K562 (cell line): ENCODE results near the gene ANGEL2. TPM values are rescaled to one million over a fixed set of nuclear protein-coding genes. Genes with fewer than 3 reads are reported as not detected.

Experiments used
- ATAC-seq: fragments of 200-7000 bp; cut with Tn5 transposase; 3 replicates; pipeline ENCODE4 v1.9.1; 2020; ENCODE audit warnings: moderate library complexity
- BruUV-seq: library from RNA; stranded (reverse); fragments of 400-500 nt; replicated peaks from 2 replicates; lab custom pipeline; 2021; lab: Mats Ljungman, UMichigan
- CTCF ChIA-PET: fragments of 300-600 bp; formaldehyde crosslinking; extraction: SDS; loops from one replicate; lab custom pipeline; 2021; ENCODE audit warnings: low intra/inter-chr PET ratio; lab: Yijun Ruan, JAX
- POLR2A ChIA-PET: fragments of 300-600, 350-650 bp; sonication (Branson Sonifier 250); formaldehyde crosslinking; extraction: SDS; loops from one replicate; lab custom pipeline; 2021; ENCODE audit warnings: antibody characterized with exemption, inconsistent platforms; lab: Yijun Ruan, JAX
- DNase-seq, 4 experiments: peaks; one replicate each; pipeline versions ENCODE4 v3.0.0 to v3.0.0-alpha.2; 2011 to 2018; ENCODE audit warnings: low spot score in 3 of 4, mixed read lengths in 3 of 4; ENCODE audit errors: extremely low read depth in 1 of 4
- FAIRE-seq: peaks from 2 replicates; lab custom pipeline; 2011; peaks lifted over from hg19 to GRCh38; lab: Jason Lieb, UNC
- H2AFZ ChIP-seq: 2 replicates; pipeline ENCODE4 v1.6.0; 2011; ENCODE audit warnings: low read depth, low read length, control low read depth, inconsistent platforms
- H3K27ac ChIP-seq: fragments of 200-600 bp; 3 replicates; pipeline ENCODE4 v1.8.0; 2011; ENCODE audit warnings: low read depth, mild to moderate bottlenecking, control low read depth, inconsistent platforms, low read length, moderate library complexity, mixed read lengths; ENCODE audit errors: extremely low read depth
- H3K27me3 ChIP-seq, 2 experiments: fragments of 300-600 bp in 1 of 2; 2 replicates in 1 of 2; 3 replicates in 1 of 2; pipeline versions ENCODE4 v1.6.0 to v1.8.0; 2011; ENCODE audit warnings: inconsistent platforms in 2 of 2, low read length in 2 of 2, mild to moderate bottlenecking in 1 of 2, mixed read lengths in 1 of 2, moderate library complexity in 1 of 2; ENCODE audit not compliant: control insufficient read depth in 2 of 2, insufficient read depth in 2 of 2
- H3K36me3 ChIP-seq: fragments of 300-600 bp; 3 replicates; pipeline ENCODE4 v1.8.0; 2011; ENCODE audit warnings: mild to moderate bottlenecking, low read length, inconsistent platforms; ENCODE audit not compliant: control insufficient read depth, insufficient read depth
- H3K4me1 ChIP-seq, 2 experiments: fragments of 200-600 bp in 1 of 2; replicated peaks in 1 of 2; 2 replicates in 1 of 2; 3 replicates in 1 of 2; pipeline versions ENCODE4 v1.5.1 to v1.8.0; 2011; ENCODE audit warnings: inconsistent platforms in 2 of 2, low read length in 2 of 2, mild to moderate bottlenecking in 1 of 2, mixed read lengths in 1 of 2, moderate library complexity in 1 of 2; ENCODE audit not compliant: control insufficient read depth in 2 of 2, insufficient read depth in 2 of 2
- H3K4me2 ChIP-seq: 2 replicates; pipeline ENCODE4 v1.6.1; 2011; ENCODE audit warnings: low read length, control low read depth, inconsistent platforms, mixed read lengths; ENCODE audit not compliant: insufficient read depth
- H3K4me3 ChIP-seq: fragments of 200-600 bp; sonication (generic), shearing (Covaris generic); 2 replicates; pipeline ENCODE4 v1.5.1; 2016; ENCODE audit warnings: control low read depth, inconsistent platforms
- H3K79me2 ChIP-seq: fragments of 200-600 bp; 3 replicates; pipeline ENCODE4 v1.8.0; 2011; ENCODE audit warnings: low read length, inconsistent platforms; ENCODE audit not compliant: control insufficient read depth, insufficient read depth
- H3K9ac ChIP-seq, 2 experiments: 2 replicates each; pipeline versions ENCODE4 v1.6.0 to v1.6.1; 2011; ENCODE audit warnings: low read depth in 2 of 2, low read length in 2 of 2, control low read depth in 1 of 2, inconsistent platforms in 1 of 2, mild to moderate bottlenecking in 1 of 2, mixed read lengths in 1 of 2; ENCODE audit not compliant: insufficient read depth in 1 of 2
- H3K9me1 ChIP-seq: one replicate; pipeline ENCODE4 v1.6.0; 2011; ENCODE audit warnings: inconsistent platforms, mild to moderate bottlenecking, low read length, moderate library complexity; ENCODE audit not compliant: control insufficient read depth, insufficient read depth
- H3K9me3 ChIP-seq: replicated peaks from 2 replicates; pipeline ENCODE4 v1.5.1; 2011; ENCODE audit warnings: low read depth, low read length, inconsistent platforms; ENCODE audit not compliant: control insufficient read depth, insufficient read depth
- H4K20me1 ChIP-seq: replicated peaks from 2 replicates; pipeline ENCODE4 v1.6.1; 2011; ENCODE audit warnings: low read length, inconsistent platforms, mixed read lengths; ENCODE audit not compliant: control insufficient read depth, insufficient read depth
- CBX1 ChIP-seq: sonication (generic); IDR thresholded peaks from 2 replicates; pipeline ENCODE4 v1.6.1; 2016; ENCODE audit warnings: antibody characterized with exemption, low read depth, mild to moderate bottlenecking
- KLF6 ChIP-seq: fragments of 250-450 bp; sonication (Bioruptor Pico); IDR thresholded peaks from 2 replicates; pipeline ENCODE4 v1.4.0; 2020; ENCODE audit warnings: mild to moderate bottlenecking, moderate library complexity, borderline replicate concordance
- LARP7 ChIP-seq: fragments of 450-650 bp; IDR thresholded peaks from 2 replicates; pipeline ENCODE4 v1.6.1; 2016
- MCM5 ChIP-seq: fragments of 450-650 bp; IDR thresholded peaks from 2 replicates; pipeline ENCODE4 v1.6.1; 2016; ENCODE audit warnings: low read depth
- NFIC ChIP-seq: fragments of 450-650 bp; IDR thresholded peaks from 2 replicates; pipeline ENCODE4 v1.6.1; 2017; ENCODE audit warnings: mild to moderate bottlenecking, inconsistent platforms
- NR2C1 ChIP-seq, 2 experiments: fragments of 450-650 bp; IDR thresholded peaks; 2 replicates each; pipeline ENCODE4 v1.6.1; 2017; ENCODE audit warnings: mild to moderate bottlenecking in 2 of 2, antibody characterized with exemption in 1 of 2, inconsistent platforms in 1 of 2, missing compliant biosample characterization in 1 of 2, missing genetic modification characterization in 1 of 2
- PPARD ChIP-seq: fragments of 250-450 bp; sonication (Bioruptor Pico); IDR thresholded peaks from 2 replicates; pipeline ENCODE4 v1.8.0; 2022; ENCODE audit warnings: inconsistent platforms, mild to moderate bottlenecking, moderate library complexity
- RB1 ChIP-seq: fragments of 450-650 bp; IDR thresholded peaks from 2 replicates; pipeline ENCODE4 v1.6.1; 2017; ENCODE audit warnings: low read depth, mild to moderate bottlenecking
- SRSF7 ChIP-seq: fragments of 200-400 bp; formaldehyde crosslinking; optimal IDR thresholded peaks from 2 replicates; pipeline ENCODE3; 2017; ENCODE audit warnings: mild to moderate bottlenecking, low read depth, low read length
- XRCC4 ChIP-seq: IDR thresholded peaks from one replicate; pipeline ENCODE4 v1.6.1; 2011; ENCODE audit not compliant: insufficient read depth, insufficient read length; ENCODE audit errors: extremely low read depth
- ZNF41 ChIP-seq: fragments of 250-450 bp; sonication (Bioruptor Pico); conservative IDR thresholded peaks from 2 replicates; pipeline ENCODE4 v1.4.0; 2020; ENCODE audit warnings: mild to moderate bottlenecking
- ZNF507 ChIP-seq: conservative IDR thresholded peaks from 2 replicates; pipeline ENCODE4 v1.6.1; 2017; ENCODE audit warnings: missing genetic modification characterization, missing compliant biosample characterization
- ZNF766 ChIP-seq: fragments of 200-800 bp; sonication (Bioruptor generic); conservative IDR thresholded peaks from 2 replicates; pipeline ENCODE4 v1.6.1; 2016; ENCODE audit warnings: missing genetic modification characterization, missing compliant biosample characterization
- WGBS: fragments of 100-300 bp; shearing (Covaris generic); methylation state at CpG from one replicate; pipeline ENCODE4 v1.1.6; 2016; ENCODE audit warnings: low coverage, mixed read lengths; ENCODE audit not compliant: insufficient coverage; ENCODE audit errors: missing lambda C conversion rate; 5-methylcytosine and 5-hydroxymethylcytosine counted together
- in situ Hi-C: fragments of 300-500 bp; cut with MboI; formaldehyde crosslinking; loops from 4 replicates; pipeline ENCODE4 v1.15.0; 2018; ENCODE audit warnings: inconsistent platforms, mixed read lengths
- intact Hi-C: fragments of 100-400 bp; cut with micrococcal nuclease; formaldehyde crosslinking; loops from 2 replicates; pipeline ENCODE4 v1.14.2; 2022
- polyA plus RNA-seq, 8 experiments: library from polyadenylated mRNA; depleted of rRNA in 4 of 8; stranded (reverse) in 5 of 8; unstranded in 3 of 8; fragments of >200 nt; fragmentation: Nextera tagmentation in 2 of 8; fragmentation: Illumina TruSeq in 1 of 8; extraction: Ambion mirVana in 2 of 8; extraction: Trizol in 1 of 8; gene quantifications; 2 replicates each; pipeline versions ENCODE4 v1.2.1 to v1.2.3, GENCODE V29; 2011 to 2014; ENCODE audit warnings: inconsistent platforms in 1 of 8, missing spikeins in 1 of 8
- total RNA-seq, 7 experiments: library from RNA; depleted of rRNA in 6 of 7; stranded (reverse); fragments of >200 nt in 6 of 7; fragmentation: Illumina TruSeq in 2 of 7; extraction: Trizol in 2 of 7; gene quantifications; 2 replicates each; pipeline versions ENCODE4 v1.2.1 to v1.2.3, GENCODE V29; 2011 to 2021; ENCODE audit warnings: low replicate concordance in 1 of 7
- TF ChIP-seq, protein P1 (sequence below), 2 experiments: IDR thresholded peaks in 1 of 2; conservative IDR thresholded peaks in 1 of 2; 2 replicates each; pipeline ENCODE4 v1.6.1; 2016; ENCODE audit warnings: low read depth in 2 of 2, mild to moderate bottlenecking in 1 of 2, missing compliant biosample characterization in 1 of 2, missing genetic modification characterization in 1 of 2, moderate library complexity in 1 of 2
- TF ChIP-seq, protein P2 (sequence below), 2 experiments: fragments of 200-800 bp in 1 of 2; sonication (Bioruptor generic) in 1 of 2; sonication (generic) in 1 of 2; formaldehyde crosslinking in 1 of 2; IDR thresholded peaks in 1 of 2; conservative IDR thresholded peaks in 1 of 2; 2 replicates each; pipeline versions ENCODE4 v1.5.0 to v1.6.1; 2016 to 2020; ENCODE audit warnings: missing compliant biosample characterization in 1 of 2, missing genetic modification characterization in 1 of 2, missing genetic modification reagents in 1 of 2

The ANGEL2 gene
- total and polyA plus RNA-seq, 9 of the 15 experiments (the other 6 are each of a cell fraction or from before 2014, with no cell fraction given): 6.8 to 34.6 (median 26.2) TPM

DNA sequence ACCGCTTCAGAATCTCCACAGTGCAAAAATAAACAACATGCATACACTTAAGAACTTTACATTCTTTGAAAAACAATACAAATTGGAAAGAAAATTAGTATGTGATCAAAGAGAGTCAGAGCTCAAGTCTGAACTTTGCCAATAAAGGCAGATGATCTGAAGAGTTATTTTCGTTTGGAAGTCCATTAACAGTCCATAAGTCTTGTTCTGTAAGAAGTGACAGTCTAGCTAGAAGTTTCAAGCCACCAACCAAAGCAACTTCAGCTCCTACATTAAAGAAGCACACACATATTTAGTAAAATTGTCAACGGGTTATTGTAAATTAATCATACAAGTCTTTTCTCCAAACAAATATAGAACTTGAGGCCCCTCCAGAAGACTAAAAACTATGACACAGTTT lies 20.7 kb downstream of the ANGEL2 start:
- Histone ChIP-seq H2AFZ (no peak overlapping the region), H3K27ac (no peak overlapping the region), H3K27me3 (no peaks in the 10 kb centered on the region), H3K9ac (no peak overlapping the region)
- FAIRE-seq: no peak
- CTCF ChIA-PET: interaction anchor here (1.1 to 1.7 kb wide), 7 partner anchors 74 to 538 kb away, joined by 3 to 15 read pairs (median 4); no protein-coding TSS in a partner anchor
- in situ Hi-C loops: no loop called here
- TF ChIP-seq KLF6 (CRISPR knock-in tag) (no peak), NFIC (no peak), ZNF41 (CRISPR knock-in tag) (no peak), LARP7 (no peak), PPARD (CRISPR knock-in tag) (no peak), ZNF766 (CRISPR knock-in tag) (no peak), RB1 (no peak), NR2C1 (IDR thresholded peaks at IDR 0.05) (no peak), NR2C1 (tag; IDR thresholded peaks at IDR 0.05) (no peak), CBX1 (no peak), XRCC4 (no peak), SRSF7 (no peak), ZNF507 (tag) (no peak), MCM5 (no peak)
- TF ChIP-seq, protein P1, sequence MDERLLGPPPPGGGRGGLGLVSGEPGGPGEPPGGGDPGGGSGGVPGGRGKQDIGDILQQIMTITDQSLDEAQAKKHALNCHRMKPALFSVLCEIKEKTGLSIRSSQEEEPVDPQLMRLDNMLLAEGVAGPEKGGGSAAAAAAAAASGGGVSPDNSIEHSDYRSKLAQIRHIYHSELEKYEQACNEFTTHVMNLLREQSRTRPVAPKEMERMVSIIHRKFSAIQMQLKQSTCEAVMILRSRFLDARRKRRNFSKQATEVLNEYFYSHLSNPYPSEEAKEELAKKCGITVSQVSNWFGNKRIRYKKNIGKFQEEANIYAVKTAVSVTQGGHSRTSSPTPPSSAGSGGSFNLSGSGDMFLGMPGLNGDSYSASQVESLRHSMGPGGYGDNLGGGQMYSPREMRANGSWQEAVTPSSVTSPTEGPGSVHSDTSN (CRISPR knock-in tag; IDR thresholded peaks at IDR 0.05; ENCODE audit: low read depth): no peak
- TF ChIP-seq, protein P1 (tag; conservative IDR thresholded peaks at IDR 0.05; ENCODE audit: low read depth): no peak
- TF ChIP-seq, protein P2, sequence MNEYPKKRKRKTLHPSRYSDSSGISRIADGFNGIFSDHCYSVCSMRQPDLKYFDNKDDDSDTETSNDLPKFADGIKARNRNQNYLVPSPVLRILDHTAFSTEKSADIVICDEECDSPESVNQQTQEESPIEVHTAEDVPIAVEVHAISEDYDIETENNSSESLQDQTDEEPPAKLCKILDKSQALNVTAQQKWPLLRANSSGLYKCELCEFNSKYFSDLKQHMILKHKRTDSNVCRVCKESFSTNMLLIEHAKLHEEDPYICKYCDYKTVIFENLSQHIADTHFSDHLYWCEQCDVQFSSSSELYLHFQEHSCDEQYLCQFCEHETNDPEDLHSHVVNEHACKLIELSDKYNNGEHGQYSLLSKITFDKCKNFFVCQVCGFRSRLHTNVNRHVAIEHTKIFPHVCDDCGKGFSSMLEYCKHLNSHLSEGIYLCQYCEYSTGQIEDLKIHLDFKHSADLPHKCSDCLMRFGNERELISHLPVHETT (CRISPR knock-in tag; conservative IDR thresholded peaks at IDR 0.05 in 1 of 2, IDR thresholded peaks at IDR 0.05 in 1 of 2): no peak
- TF ChIP-seq, all 486 proteins: peak for 0
- DNase-seq (no peak), ATAC-seq (no peak)
- Histone ChIP-seq H3K36me3 (peaks cover 41% of the 10 kb centered on the region), H3K79me2 (no peaks in the 10 kb centered on the region), H3K4me1 (no peaks in the 10 kb centered on the region), H3K9me1 (no peaks in the 10 kb centered on the region), H3K4me3 (no peak overlapping the region), H3K4me2 (no peak overlapping the region), H3K9me3 (no peaks in the 10 kb centered on the region), H4K20me1 (no peaks in the 10 kb centered on the region)
- 93% methylated on average over 3 of the region's 3 CpGs for WGBS
- BruUV-seq: no TSS peak
- POLR2A ChIA-PET: interaction anchor here (0.6 to 1.5 kb wide), 4 partner anchors 7 to 374 kb away, joined by 3 to 4 read pairs (median 4); no protein-coding TSS in a partner anchor
- intact Hi-C loops: loop anchor here (1.0 to 2.0 kb wide), 7 partner anchors 74 to 538 kb away; no protein-coding TSS in a partner anchor
